Activated CD8-positive, alpha-beta memory T cell treated with anti-CD3 and anti-CD28 coated beads, Interleukin-2, amount 50 U/mL, for 1 hour (primary cell): Measurements from ENCODE around the gene ATRIP.
"Not testable (repeated sequence)": the region's sequence is repeated elsewhere in the genome, so short reads cannot be mapped to it uniquely, and the experiment has no call there.

Experiments used
- DNase-seq: peaks from one replicate; pipeline ENCODE4 v3.0.0-alpha.2; 2020; ENCODE audit errors: extremely low read depth

Gene ATRIP

GRCh38 chr3:48469046-48469915 lies 22.7 kb downstream of the ATRIP start:
- no peak for DNase-seq

- no peak for DNase-seq
These were observed 23.7 kb downstream of the ATRIP start for GRCh38 chr3:48470286-48470685.

GRCh38 chr3:48472673-48472922 lies 26.1 kb downstream of the ATRIP start:
- DNase-seq: no peak

- DNase-seq: peak; percentile 91
These were observed 26.5 kb downstream of the ATRIP start for GRCh38 chr3:48472923-48473616.

GRCh38 chr3:48473617-48473952 lies 27.0 kb downstream of the ATRIP start:
- no peak for DNase-seq

GRCh38 chr3:48474031-48474430 lies 27.5 kb downstream of the ATRIP start:
- not testable (repeated sequence) for DNase-seq

- DNase-seq: no peak
These were observed 28.1 kb downstream of the ATRIP start for GRCh38 chr3:48474619-48475018.

- no peak for DNase-seq
These were observed 28.7 kb downstream of the ATRIP start for GRCh38 chr3:48475188-48475587.

GRCh38 chr3:48476426-48477053 lies 30.0 kb downstream of the ATRIP start:
- no peak for DNase-seq

GRCh38 chr3:48477959-48478520 lies 31.5 kb downstream of the ATRIP start:
- DNase-seq: no peak

- DNase-seq: no peak
These were observed 32.4 kb downstream of the ATRIP start for GRCh38 chr3:48478626-48479555.

- DNase-seq: not testable (repeated sequence)
These were observed 34.4 kb downstream of the ATRIP start for GRCh38 chr3:48480891-48481290.

GRCh38 chr3:48482822-48483221 lies 36.3 kb downstream of the ATRIP start:
- not testable (repeated sequence) for DNase-seq

- no peak for DNase-seq
These were observed 40.4 kb downstream of the ATRIP start for GRCh38 chr3:48486952-48487351.

- no peak for DNase-seq
These were observed 46.1 kb downstream of the ATRIP start for GRCh38 chr3:48492461-48493202.

GRCh38 chr3:48493203-48493501 lies 46.6 kb downstream of the ATRIP start:
- DNase-seq: no peak

GRCh38 chr3:48500656-48501055 lies 54.1 kb downstream of the ATRIP start:
- no peak for DNase-seq

- no peak for DNase-seq
These were observed 54.7 kb downstream of the ATRIP start for GRCh38 chr3:48501196-48501595.

GRCh38 chr3:48502121-48502520 lies 55.6 kb downstream of the ATRIP start:
- no peak for DNase-seq

GRCh38 chr3:48502728-48503168 lies 56.2 kb downstream of the ATRIP start:
- DNase-seq: no peak
